SK-N-SH treated with all-trans-retinoic acid at 6 μM for 48 hours (cell line): ENCODE results near the gene CAMKK2.
"Not testable (repeated sequence)": the region's sequence is repeated elsewhere in the genome, so short reads cannot be mapped to it uniquely, and the experiment has no call there.

Experiments used
- ATAC-seq: fragments of 200-7000 bp; cut with Tn5 transposase; 3 replicates; pipeline ENCODE4 v1.9.1; 2020; ENCODE audit warnings: mild to moderate bottlenecking, moderate library complexity
- ARNTL ChIP-seq: fragments of 450-650 bp; formaldehyde crosslinking; IDR thresholded peaks from 2 replicates; pipeline ENCODE4 v1.5.0; 2020; ENCODE audit warnings: low read depth, mild to moderate bottlenecking, moderate library complexity, borderline replicate concordance
- CREB5 ChIP-seq: fragments of 250-450 bp; sonication (Bioruptor Pico); IDR thresholded peaks from 2 replicates; pipeline ENCODE4 v1.5.1; 2020; ENCODE audit warnings: low read depth, mild to moderate bottlenecking, moderate library complexity
- CSDC2 ChIP-seq: fragments of 250-450 bp; sonication (Bioruptor Pico); IDR thresholded peaks from 2 replicates; pipeline ENCODE4 v1.5.0; 2020; ENCODE audit warnings: mild to moderate bottlenecking, moderate library complexity
- ESRRG ChIP-seq: fragments of 250-450 bp; sonication (Bioruptor Pico); IDR thresholded peaks from 2 replicates; pipeline ENCODE4 v1.6.1; 2021; ENCODE audit warnings: mild to moderate bottlenecking
- GLIS3 ChIP-seq: fragments of 250-450 bp; sonication (Bioruptor Pico); IDR thresholded peaks from 2 replicates; pipeline ENCODE4 v1.5.0; 2020; ENCODE audit warnings: mild to moderate bottlenecking, moderate library complexity
- ISL1 ChIP-seq: fragments of 250-450 bp; sonication (Bioruptor Pico); IDR thresholded peaks from 2 replicates; pipeline ENCODE4 v2.1.2; 2022; ENCODE audit warnings: mild to moderate bottlenecking, moderate library complexity
- OSR1 ChIP-seq: fragments of 250-450 bp; sonication (Bioruptor Pico); IDR thresholded peaks from 2 replicates; pipeline ENCODE4 v1.8.0; 2022; ENCODE audit warnings: moderate library complexity, mild to moderate bottlenecking, inconsistent platforms
- PATZ1 ChIP-seq: fragments of 250-450 bp; sonication (Bioruptor Pico); IDR thresholded peaks from 2 replicates; pipeline ENCODE4 v1.8.0; 2020; ENCODE audit warnings: mild to moderate bottlenecking, moderate library complexity, borderline replicate concordance
- PPARA ChIP-seq: fragments of 250-450 bp; sonication (Bioruptor Pico); IDR thresholded peaks from 2 replicates; pipeline ENCODE4 v1.5.0; 2020; ENCODE audit warnings: mild to moderate bottlenecking, borderline replicate concordance
- RARB ChIP-seq: fragments of 250-450 bp; sonication (Bioruptor Pico); IDR thresholded peaks from 2 replicates; pipeline ENCODE4 v1.8.0; 2021; ENCODE audit warnings: mild to moderate bottlenecking, moderate library complexity
- SNAI2 ChIP-seq: fragments of 250-450 bp; sonication (Bioruptor Pico); IDR thresholded peaks from 2 replicates; pipeline ENCODE4 v1.5.0; 2020; ENCODE audit warnings: mild to moderate bottlenecking, moderate library complexity
- TCF4 ChIP-seq: fragments of 250-450 bp; sonication (Bioruptor Pico); IDR thresholded peaks from 2 replicates; pipeline ENCODE4 v1.8.0; 2021; ENCODE audit warnings: mild to moderate bottlenecking, moderate library complexity, borderline replicate concordance
- TOX ChIP-seq: fragments of 250-450 bp; sonication (Bioruptor Pico); IDR thresholded peaks from 2 replicates; pipeline ENCODE4 v1.8.0; 2021; ENCODE audit warnings: mild to moderate bottlenecking, moderate library complexity, borderline replicate concordance
- TSHZ2 ChIP-seq: fragments of 250-450 bp; sonication (Bioruptor Pico); IDR thresholded peaks from 2 replicates; pipeline ENCODE4 v1.5.0; 2020; ENCODE audit warnings: mild to moderate bottlenecking, moderate library complexity
- ZC3H10 ChIP-seq: fragments of 250-450 bp; sonication (Bioruptor Pico); IDR thresholded peaks from 2 replicates; pipeline ENCODE4 v1.5.1; 2021; ENCODE audit warnings: mild to moderate bottlenecking, moderate library complexity
- ZFP3 ChIP-seq: fragments of 250-450 bp; sonication (Bioruptor Pico); IDR thresholded peaks from 2 replicates; pipeline ENCODE4 v1.5.0; 2020; ENCODE audit warnings: mild to moderate bottlenecking, moderate library complexity
- ZFP30 ChIP-seq: fragments of 450-650 bp; formaldehyde crosslinking; IDR thresholded peaks from 2 replicates; pipeline ENCODE4 v1.5.0; 2022; ENCODE audit warnings: mild to moderate bottlenecking, moderate library complexity
- ZNF565 ChIP-seq: fragments of 450-650 bp; formaldehyde crosslinking; conservative IDR thresholded peaks from 2 replicates; pipeline ENCODE4 v1.5.0; 2020; ENCODE audit warnings: low read depth, mild to moderate bottlenecking, moderate library complexity
- ZNF70 ChIP-seq: fragments of 450-650 bp; formaldehyde crosslinking; IDR thresholded peaks from 2 replicates; pipeline ENCODE4 v1.5.0; 2020; ENCODE audit warnings: mild to moderate bottlenecking, moderate library complexity
- ZNF8 ChIP-seq: fragments of 450-650 bp; formaldehyde crosslinking; IDR thresholded peaks from 2 replicates; pipeline ENCODE4 v1.5.0; 2020; ENCODE audit warnings: mild to moderate bottlenecking, moderate library complexity

Gene CAMKK2

GRCh38 chr12:121283841-121284240, 12.7 kb downstream of the CAMKK2 start:
- no peak for ATAC-seq
- no peak for TF ChIP-seq ZFP30 (CRISPR knock-in tag)
- TF ChIP-seq PATZ1 (CRISPR knock-in tag), result no peak
- no peak for TF ChIP-seq ZFP3 (CRISPR knock-in tag)
- no peak for TF ChIP-seq ISL1
- TF ChIP-seq OSR1 (CRISPR knock-in tag), result no peak
- no peak for TF ChIP-seq TOX (CRISPR knock-in tag)
- TF ChIP-seq CREB5, result no peak
- TF ChIP-seq GLIS3 (CRISPR knock-in tag), result no peak
- no peak for TF ChIP-seq SNAI2 (CRISPR knock-in tag)
- no peak for TF ChIP-seq TCF4 (CRISPR knock-in tag)
- no peak for TF ChIP-seq ZNF565 (CRISPR knock-in tag)
- no peak for TF ChIP-seq TSHZ2 (CRISPR knock-in tag)
- TF ChIP-seq RARB, result no peak
- TF ChIP-seq ZC3H10 (CRISPR knock-in tag), result no peak
- no peak for TF ChIP-seq ARNTL (CRISPR knock-in tag)
- no peak for TF ChIP-seq PPARA (CRISPR knock-in tag)
- TF ChIP-seq ZNF70 (CRISPR knock-in tag), result no peak

- TF ChIP-seq ZC3H10 (CRISPR knock-in tag) (no peak), TSHZ2 (CRISPR knock-in tag) (no peak), ZNF8 (CRISPR knock-in tag) (no peak), CSDC2 (CRISPR knock-in tag) (no peak), RARB (no peak), ZFP30 (CRISPR knock-in tag) (no peak), ZNF565 (CRISPR knock-in tag) (no peak), TOX (CRISPR knock-in tag) (no peak), ZFP3 (CRISPR knock-in tag) (no peak), TCF4 (CRISPR knock-in tag) (no peak), ZNF70 (CRISPR knock-in tag) (no peak), ESRRG (CRISPR knock-in tag) (no peak)
- TF ChIP-seq, all 23 proteins: peak for 0
- ATAC-seq, result no peak
Measured at GRCh38 chr12:121283388-121283787, 13.1 kb downstream of the CAMKK2 start.

GRCh38 chr12:121282910-121283309, 13.6 kb downstream of the CAMKK2 start:
- not testable (repeated sequence) for ATAC-seq
